H1 (cell line): ENCODE results near the gene CXCL10. TPM values are rescaled to one million over a fixed set of nuclear protein-coding genes. Genes with fewer than 3 reads are reported as not detected.

Experiments
- CHD7 ChIP-seq: fragments of 300-600 bp; sonication (generic); IDR thresholded peaks from 2 replicates; pipeline ENCODE4 v1.7.1; 2012; ENCODE audit warnings: low read length, moderate library complexity, mild to moderate bottlenecking, inconsistent platforms; ENCODE audit not compliant: insufficient replicate concordance
- TEAD4 ChIP-seq: IDR thresholded peaks from 2 replicates; pipeline ENCODE4 v1.6.1; 2012; ENCODE audit warnings: low read depth, low read length, inconsistent platforms, mixed read lengths
- polyA plus RNA-seq, 7 experiments: library from polyadenylated mRNA; depleted of rRNA in 3 of 7; stranded (reverse) in 5 of 7; unstranded in 2 of 7; fragments of >200 nt in 5 of 7; fragments of 200-250 nt in 2 of 7; gene quantifications; 1 replicate in 5 of 7; 2 replicates in 1 of 7; 4 replicates in 1 of 7; pipeline versions ENCODE4 v1.2.1 to v1.2.3, GENCODE V29; 2011 to 2013; ENCODE audit warnings: missing spikeins in 2 of 7, mixed read lengths in 2 of 7
- total RNA-seq: library from RNA; stranded (reverse); fragmentation: NEBNext Ultra II Directional; extraction: Animal tissue kit (Norgen Biotek cat#: 25700); gene quantifications from 2 replicates; pipeline ENCODE4 v1.2.1, GENCODE V29; 2021

CXCL10 gene
- total and polyA plus RNA-seq, 2 of the 8 experiments (the other 6 are each of a cell fraction or from before 2014, with no cell fraction given), result not detected

GRCh38 chr4:75980576-75980975 is 42.7 kb downstream of the CXCL10 start (continued):
- no peak for TF ChIP-seq CHD7
- TF ChIP-seq TEAD4, result no peak
- TF ChIP-seq, all 59 proteins: peak for 0
